ENCODE data around the gene SMAP1. TPM values are rescaled to one million over a fixed set of nuclear protein-coding genes. Genes with fewer than 3 reads are reported as not detected.
A peak's percentile ranks its signal among the peaks of the same experiment; 100 is the strongest.

SMAP1 gene
- total RNA-seq, 3 donors from 2014 or later: 34.3 to 48.8 (median 47.3) TPM

- Histone ChIP-seq H3K36me3 (ENCODE audit: low read depth) (no peaks in the 10 kb centered on the region), H3K4me3 (no peak overlapping the region), H3K9me3 (no peaks in the 10 kb centered on the region), H3K4me1 (ENCODE audit: low read depth) (no peaks in the 10 kb centered on the region)
- ATAC-seq (peak; percentile 86), DNase-seq (peak in 1 of 3 donors; percentile 22)
- intact Hi-C loops (cut with DNase I, micrococcal nuclease): loop anchor here in 1 of 2 donors (5.0 kb wide), 1 partner anchor 179 kb away; no protein-coding TSS in a partner anchor
- TF ChIP-seq CTCF (IDR thresholded peaks at IDR 0.05): no peak
Measured at GRCh38 chr6:70886661-70887060, 219.0 kb downstream of the SMAP1 start.

- H3K9me3 ChIP-seq: no peaks in the 10 kb centered on the region
- no peaks in the 10 kb centered on the region for H3K4me1 ChIP-seq (ENCODE audit: low read depth)
- ATAC-seq (no peak), DNase-seq (no peak)
- intact Hi-C loops (cut with DNase I, micrococcal nuclease): loop anchor here in 1 of 2 donors (5.0 kb wide), 1 partner anchor 182 kb away; no protein-coding TSS in a partner anchor
- no peaks in the 10 kb centered on the region for H3K36me3 ChIP-seq (ENCODE audit: low read depth)
- TF ChIP-seq CTCF (IDR thresholded peaks at IDR 0.05): no peak
- H3K4me3 ChIP-seq: no peak overlapping the region
Measured at GRCh38 chr6:70889270-70889669, 221.6 kb downstream of the SMAP1 start.

GRCh38 chr6:70894001-70894400 lies 226.3 kb downstream of the SMAP1 start:
- H3K36me3 ChIP-seq (ENCODE audit: low read depth): no peaks in the 10 kb centered on the region
- intact Hi-C loops (cut with DNase I, micrococcal nuclease): no loop called here
- no peaks in the 10 kb centered on the region for H3K4me1 ChIP-seq (ENCODE audit: low read depth)
- DNase-seq (no peak), ATAC-seq (no peak)
- H3K9me3 ChIP-seq: no peaks in the 10 kb centered on the region
- H3K4me3 ChIP-seq: no peak overlapping the region
- no peak for TF ChIP-seq CTCF (IDR thresholded peaks at IDR 0.05)

- intact Hi-C loops (cut with DNase I, micrococcal nuclease): no loop called here
- H3K9me3 ChIP-seq: no peaks in the 10 kb centered on the region
- no peak for ATAC-seq
- no peak for DNase-seq
- TF ChIP-seq CTCF (IDR thresholded peaks at IDR 0.05): no peak
- no peaks in the 10 kb centered on the region for H3K36me3 ChIP-seq (ENCODE audit: low read depth)
- no peak overlapping the region for H3K4me3 ChIP-seq
- no peaks in the 10 kb centered on the region for H3K4me1 ChIP-seq (ENCODE audit: low read depth)
Measured at GRCh38 chr6:70900047-70900446, 232.4 kb downstream of the SMAP1 start.

- Histone ChIP-seq H3K36me3 (ENCODE audit: low read depth) (no peaks in the 10 kb centered on the region), H3K9me3 (no peaks in the 10 kb centered on the region), H3K4me1 (ENCODE audit: low read depth) (no peaks in the 10 kb centered on the region), H3K4me3 (no peak overlapping the region)
- no peak for TF ChIP-seq CTCF (IDR thresholded peaks at IDR 0.05)
- DNase-seq (no peak), ATAC-seq (no peak)
- intact Hi-C loops (cut with DNase I, micrococcal nuclease): no loop called here
Measured at GRCh38 chr6:70901324-70901723, 233.6 kb downstream of the SMAP1 start.

Measured in mucosa of descending colon (tissue), 3 donors.